Fibroblast of villous mesenchyme (primary cell): ENCODE results near the gene OR13C9. TPM values are rescaled to one million over a fixed set of nuclear protein-coding genes. Genes with fewer than 3 reads are reported as not detected.
"Not testable (repeated sequence)": the region's sequence is repeated elsewhere in the genome, so short reads cannot be mapped to it uniquely, and the experiment has no call there.

Source experiments
- DNase-seq: peaks from one replicate; pipeline ENCODE4 v3.0.0-alpha.2; 2010; ENCODE audit warnings: low read depth
- H3K4me3 ChIP-seq: 2 replicates; pipeline ENCODE4 v1.5.1; 2011; ENCODE audit warnings: low read depth, mild to moderate bottlenecking, low read length
- CTCF ChIP-seq: IDR thresholded peaks from 2 replicates; pipeline ENCODE4 v1.5.1; 2012; ENCODE audit warnings: low read depth, mild to moderate bottlenecking, low read length; ENCODE audit not compliant: insufficient read depth
- total RNA-seq: library from RNA; depleted of rRNA; stranded (reverse); fragments of >200 nt; gene quantifications from 2 replicates; pipeline ENCODE4 v1.2.3, GENCODE V29; 2012

The OR13C9 gene
- not detected in 2 replicates for total RNA-seq

- H3K4me3 ChIP-seq = no peak within 1 kb of the TSS
- TF ChIP-seq CTCF = no peak
- no peak for DNase-seq
Observed at GRCh38 chr9:104618104-104618503, at the start of gene OR13C9. TSS of gene OR13C9 (minus strand) at chr9:104618204. CDS start at chr9:104618204, 0 bp downstream.

GRCh38 chr9:104658496-104659195, 40.6 kb upstream of the OR13C9 start:
- TF ChIP-seq CTCF = no peak
- no peak for DNase-seq
- no peak overlapping the region for H3K4me3 ChIP-seq

GRCh38 chr9:104635456-104635855, 17.5 kb upstream of the OR13C9 start:
- no peak overlapping the region for H3K4me3 ChIP-seq
- DNase-seq = no peak
- no peak for TF ChIP-seq CTCF

- no peak for DNase-seq
- H3K4me3 ChIP-seq = no peak overlapping the region
- TF ChIP-seq CTCF = no peak
Observed at GRCh38 chr9:104633976-104634520, 16.0 kb upstream of the OR13C9 start.

GRCh38 chr9:104625964-104626363, 8.0 kb upstream of the OR13C9 start:
- DNase-seq, H3K4me3 ChIP-seq: not testable (repeated sequence)

GRCh38 chr9:104617418-104617817, 586 bp downstream of the OR13C9 start:
- TF ChIP-seq CTCF = no peak
- no peak for DNase-seq

GRCh38 chr9:104611213-104611612, 6.8 kb downstream of the OR13C9 start:
- no peak for DNase-seq
- no peak overlapping the region for H3K4me3 ChIP-seq
- no peak for TF ChIP-seq CTCF

More at GRCh38 chr9:104617418-104617817, 586 bp downstream of the OR13C9 start:
- no peak overlapping the region for H3K4me3 ChIP-seq
